HG03520 (cell line): ENCODE data around the gene ZNF75A.

Source experiments
- ATAC-seq: cut with Tn5 transposase; IDR thresholded peaks from one replicate; pipeline ENCODE4 v1.9.1; 2021; ENCODE audit warnings: mild to moderate bottlenecking, moderate library complexity; ENCODE audit not compliant: unreplicated experiment

ZNF75A gene

GRCh38 chr16:3285131-3285530, 20.2 kb upstream of the ZNF75A start:
- no peak for ATAC-seq

GRCh38 chr16:3289998-3290673, 15.2 kb upstream of the ZNF75A start:
- ATAC-seq, result no peak

- no peak for ATAC-seq
Observed at GRCh38 chr16:3292604-3293003, 12.7 kb upstream of the ZNF75A start.

GRCh38 chr16:3295209-3295608, 10.1 kb upstream of the ZNF75A start:
- ATAC-seq, result no peak

GRCh38 chr16:3295783-3296182, 9.5 kb upstream of the ZNF75A start:
- no peak for ATAC-seq

GRCh38 chr16:3304370-3304769, 927 bp upstream of the ZNF75A start:
- ATAC-seq, result no peak

- ATAC-seq, result no peak
Observed at GRCh38 chr16:3306078-3306477, 781 bp downstream of the ZNF75A start.

- no peak for ATAC-seq
Observed at GRCh38 chr16:3311496-3311895, 6.2 kb downstream of the ZNF75A start.

GRCh38 chr16:3317315-3317999, 12.2 kb downstream of the ZNF75A start:
- ATAC-seq, result no peak

- ATAC-seq, result no peak
Observed at GRCh38 chr16:3321816-3322215, 16.5 kb downstream of the ZNF75A start.

GRCh38 chr16:3327514-3327913, 22.2 kb downstream of the ZNF75A start:
- no peak for ATAC-seq

- no peak for ATAC-seq
Observed at GRCh38 chr16:3328104-3328503, 22.8 kb downstream of the ZNF75A start.

GRCh38 chr16:3328643-3329042, 23.3 kb downstream of the ZNF75A start:
- no peak for ATAC-seq

- ATAC-seq, result no peak
Observed at GRCh38 chr16:3346041-3346440, 40.7 kb downstream of the ZNF75A start.

GRCh38 chr16:3347586-3347985, 42.3 kb downstream of the ZNF75A start:
- ATAC-seq, result no peak

- no peak for ATAC-seq
Observed at GRCh38 chr16:3348547-3349167, 43.4 kb downstream of the ZNF75A start.

GRCh38 chr16:3349175-3349574, 43.9 kb downstream of the ZNF75A start:
- ATAC-seq, result no peak

- ATAC-seq, result no peak
Observed at GRCh38 chr16:3355589-3355988, 50.3 kb downstream of the ZNF75A start, which contains the start of gene OR2C1. TSS of gene OR2C1 (plus strand) at chr16:3355889. CDS start at chr16:3355941, 52 bp downstream.

- ATAC-seq, result no peak
Observed at GRCh38 chr16:3356118-3356517, 50.8 kb downstream of the ZNF75A start.

GRCh38 chr16:3358871-3359270, 53.6 kb downstream of the ZNF75A start:
- ATAC-seq, result no peak

GRCh38 chr16:3362931-3363330, 57.6 kb downstream of the ZNF75A start:
- no peak for ATAC-seq

GRCh38 chr16:3363793-3364192, 58.5 kb downstream of the ZNF75A start:
- no peak for ATAC-seq
